NB4 (cell line): ENCODE data around the gene AFAP1L2.

Source experiments
- DNase-seq: peaks from one replicate; pipeline ENCODE4 v3.0.0; 2010; ENCODE audit warnings: low read depth
- H3K4me3 ChIP-seq: one replicate; pipeline ENCODE4 v1.5.1; 2011; ENCODE audit warnings: mild to moderate bottlenecking, low read depth, low read length, moderate library complexity
- MYC ChIP-seq: IDR thresholded peaks from 2 replicates; pipeline ENCODE4 v1.6.1; 2011; ENCODE audit warnings: low read depth, low read length
- POLR2A ChIP-seq: IDR thresholded peaks from 2 replicates; pipeline ENCODE4 v1.6.1; 2011; ENCODE audit warnings: mild to moderate bottlenecking; ENCODE audit not compliant: insufficient read length; ENCODE audit errors: extremely low read depth
- TF ChIP-seq, protein P1 (sequence below): IDR thresholded peaks from 2 replicates; pipeline ENCODE4 v1.6.1; 2011; ENCODE audit warnings: low read depth, low read length
- TF ChIP-seq, protein P2 (sequence below): IDR thresholded peaks from one replicate; pipeline ENCODE4 v1.5.1; 2012; ENCODE audit warnings: low read depth, low read length

Gene AFAP1L2

DNA sequence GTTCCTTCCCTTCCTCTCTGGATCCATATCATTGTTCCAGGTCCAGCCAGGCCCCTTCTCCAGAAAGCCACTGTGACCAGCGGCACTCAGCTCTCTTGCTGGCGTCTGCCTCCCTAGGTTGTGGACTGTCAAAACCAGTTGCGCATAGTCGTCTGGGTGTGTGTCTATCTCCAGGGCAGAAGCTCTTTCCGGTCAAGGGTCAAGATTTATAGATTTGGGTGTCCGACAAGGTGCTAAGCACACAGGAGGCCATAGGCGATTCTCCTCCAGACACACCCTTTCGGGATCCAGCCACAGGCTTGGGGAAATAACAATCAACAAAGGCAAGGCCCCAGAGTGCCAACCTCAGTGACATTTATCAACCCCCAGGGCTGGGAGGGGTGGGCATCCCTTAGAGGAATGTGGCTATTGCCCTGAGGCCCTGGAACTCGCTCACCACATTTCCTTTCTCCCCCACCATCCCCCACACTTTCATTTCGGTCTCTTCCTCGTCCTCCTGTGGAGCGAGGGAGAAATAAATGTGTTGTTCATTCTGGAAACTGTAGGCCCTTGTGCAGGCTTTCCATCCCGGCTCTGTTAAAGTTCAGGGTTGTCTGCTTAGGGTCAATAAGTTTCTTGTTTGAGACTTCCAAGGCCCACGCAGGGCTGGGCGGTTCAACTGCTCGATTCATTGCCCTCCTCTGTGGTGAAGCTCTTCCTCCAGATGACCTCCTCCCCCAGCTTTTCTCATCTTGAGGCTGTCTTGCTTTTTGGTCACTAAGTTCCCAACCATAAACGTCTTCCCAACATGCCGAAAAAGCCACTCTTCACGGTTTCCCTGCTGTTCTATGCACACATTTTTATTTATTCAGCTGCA is 57.9 kb downstream of the AFAP1L2 start:
- peak; percentile 81 for DNase-seq
- H3K4me3 ChIP-seq = no peak overlapping the region
- TF ChIP-seq MYC (no peak), POLR2A (no peak)
- TF ChIP-seq, protein P1, sequence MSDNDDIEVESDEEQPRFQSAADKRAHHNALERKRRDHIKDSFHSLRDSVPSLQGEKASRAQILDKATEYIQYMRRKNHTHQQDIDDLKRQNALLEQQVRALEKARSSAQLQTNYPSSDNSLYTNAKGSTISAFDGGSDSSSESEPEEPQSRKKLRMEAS = peak; percentile 3; the same call in 1 of the 2 replicates
- TF ChIP-seq, protein P2, sequence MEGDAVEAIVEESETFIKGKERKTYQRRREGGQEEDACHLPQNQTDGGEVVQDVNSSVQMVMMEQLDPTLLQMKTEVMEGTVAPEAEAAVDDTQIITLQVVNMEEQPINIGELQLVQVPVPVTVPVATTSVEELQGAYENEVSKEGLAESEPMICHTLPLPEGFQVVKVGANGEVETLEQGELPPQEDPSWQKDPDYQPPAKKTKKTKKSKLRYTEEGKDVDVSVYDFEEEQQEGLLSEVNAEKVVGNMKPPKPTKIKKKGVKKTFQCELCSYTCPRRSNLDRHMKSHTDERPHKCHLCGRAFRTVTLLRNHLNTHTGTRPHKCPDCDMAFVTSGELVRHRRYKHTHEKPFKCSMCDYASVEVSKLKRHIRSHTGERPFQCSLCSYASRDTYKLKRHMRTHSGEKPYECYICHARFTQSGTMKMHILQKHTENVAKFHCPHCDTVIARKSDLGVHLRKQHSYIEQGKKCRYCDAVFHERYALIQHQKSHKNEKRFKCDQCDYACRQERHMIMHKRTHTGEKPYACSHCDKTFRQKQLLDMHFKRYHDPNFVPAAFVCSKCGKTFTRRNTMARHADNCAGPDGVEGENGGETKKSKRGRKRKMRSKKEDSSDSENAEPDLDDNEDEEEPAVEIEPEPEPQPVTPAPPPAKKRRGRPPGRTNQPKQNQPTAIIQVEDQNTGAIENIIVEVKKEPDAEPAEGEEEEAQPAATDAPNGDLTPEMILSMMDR = no peak

DNA sequence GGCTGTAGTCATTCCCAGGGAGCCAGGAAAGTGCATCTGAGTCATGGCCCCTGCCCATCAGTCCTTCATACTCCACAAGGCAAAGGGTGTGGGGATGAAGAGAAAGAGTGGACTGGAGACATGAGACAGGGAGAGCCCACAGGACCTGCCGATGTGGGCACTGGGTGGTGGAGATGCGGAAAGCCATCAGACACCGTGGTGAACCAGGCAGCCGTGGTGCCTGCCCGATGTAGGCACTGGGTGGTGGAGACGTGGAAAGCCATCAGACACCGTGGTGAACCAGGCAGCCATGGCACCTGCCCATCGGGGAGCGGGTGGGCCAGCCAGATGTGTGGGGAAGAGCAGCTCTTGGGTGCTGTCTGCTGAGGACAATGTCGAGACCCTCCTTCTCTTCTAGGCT is 58.6 kb downstream of the AFAP1L2 start:
- DNase-seq = no peak
- no peak overlapping the region for H3K4me3 ChIP-seq

DNA sequence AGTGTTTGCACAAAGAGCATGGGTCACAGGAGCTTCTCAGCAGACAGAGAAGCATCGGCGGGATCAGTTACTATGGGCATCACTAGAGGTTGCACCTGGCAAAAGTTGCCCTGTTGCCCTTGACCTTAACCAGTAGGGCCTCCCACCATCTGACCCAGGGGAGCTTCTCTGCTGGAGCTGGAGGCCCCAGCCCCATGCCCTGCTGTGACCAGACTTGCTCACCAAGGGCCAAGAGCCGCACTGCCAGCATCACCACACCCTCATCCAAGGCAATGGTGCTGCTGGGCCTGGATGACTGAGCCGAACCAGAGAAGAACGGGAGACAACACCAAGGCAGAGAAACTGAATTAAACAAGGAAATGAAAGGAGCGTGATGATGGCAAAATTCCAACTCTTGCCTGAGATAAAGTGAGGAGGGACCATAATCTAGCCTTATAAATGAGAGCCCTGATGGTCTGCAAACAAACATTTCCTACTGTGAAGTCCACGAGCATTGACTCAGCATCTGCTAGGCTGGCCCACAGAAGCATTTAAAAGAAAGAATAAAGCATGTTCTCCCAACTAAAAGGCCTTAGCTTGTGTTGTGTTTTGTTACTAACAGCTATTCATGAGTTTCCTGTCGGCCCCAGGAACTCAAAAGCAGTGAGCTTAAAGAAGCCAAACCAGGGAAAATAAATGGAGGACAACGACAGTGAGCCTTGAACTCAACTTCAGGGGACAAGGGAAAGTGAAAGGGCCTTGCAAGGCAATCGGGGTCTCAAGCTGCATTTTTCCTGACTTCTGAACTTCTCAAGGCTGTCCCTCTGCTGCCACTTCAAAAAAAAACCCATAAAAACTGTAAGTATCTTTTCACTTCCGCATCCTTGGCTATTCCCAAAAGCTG is 60.4 kb downstream of the AFAP1L2 start:
- no peak for DNase-seq
- TF ChIP-seq, protein P2 = no peak
- TF ChIP-seq POLR2A (no peak), MYC (no peak)
- TF ChIP-seq, protein P1 = no peak
- no peak overlapping the region for H3K4me3 ChIP-seq

More for the DNA sequence above, 58.6 kb downstream of the AFAP1L2 start:
- TF ChIP-seq MYC (no peak), POLR2A (no peak)
- TF ChIP-seq, protein P1 = no peak
- TF ChIP-seq, protein P2 = no peak

DNA sequence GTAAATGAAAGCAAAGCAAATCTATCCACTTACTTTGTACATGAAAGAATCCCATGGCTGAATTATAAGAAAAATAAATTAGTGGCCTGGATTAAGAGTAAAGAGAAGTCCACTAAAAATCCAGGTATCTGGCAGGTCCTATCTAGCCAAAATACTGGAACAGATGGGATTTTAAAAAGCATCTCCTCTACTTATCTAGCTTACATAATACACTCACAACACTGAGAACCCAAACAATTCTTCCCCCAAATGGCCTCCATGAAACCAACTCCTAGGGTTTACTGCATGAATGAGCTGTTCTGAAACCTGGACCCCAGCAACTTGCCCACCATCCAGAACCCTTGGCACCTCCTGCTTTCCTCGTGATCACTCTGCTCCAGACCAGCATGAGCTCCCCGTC is 61.3 kb downstream of the AFAP1L2 start:
- no peak for DNase-seq
- H3K4me3 ChIP-seq = no peak overlapping the region
- TF ChIP-seq, protein P1 = no peak
- TF ChIP-seq, protein P2 = no peak
- no peak for TF ChIP-seq MYC
- no peak for TF ChIP-seq POLR2A

DNA sequence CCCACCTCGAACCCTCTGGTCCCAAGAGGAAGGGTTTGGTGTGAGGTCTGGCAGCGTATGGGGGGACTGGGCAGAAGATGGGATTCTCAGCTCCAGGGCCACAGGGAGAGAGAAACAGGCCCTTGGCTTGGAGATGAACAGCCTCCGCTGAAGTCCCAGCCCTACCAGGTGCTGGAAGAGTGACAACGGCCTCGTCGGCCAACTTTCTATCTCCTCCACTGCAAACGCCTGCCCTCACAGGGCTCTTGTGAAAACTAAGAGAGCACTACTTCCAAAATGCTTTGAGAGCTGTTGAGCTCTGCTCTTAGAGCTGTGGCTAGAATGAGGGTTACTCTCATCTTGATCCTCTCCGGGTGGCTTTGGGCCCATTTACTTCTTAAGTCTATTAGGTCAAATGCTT is 63.5 kb downstream of the AFAP1L2 start:
- TF ChIP-seq POLR2A (no peak), MYC (no peak)
- TF ChIP-seq, protein P1 = no peak
- TF ChIP-seq, protein P2 = no peak
- H3K4me3 ChIP-seq = no peak overlapping the region
- DNase-seq = no peak
